GM12873 (cell line): Measurements from ENCODE around the gene NRM.

ENCODE experiments used
- CTCF ChIP-seq: IDR thresholded peaks from 2 replicates; pipeline ENCODE4 v1.5.1; 2012; ENCODE audit warnings: low read depth, mild to moderate bottlenecking, moderate library complexity, low read length, control low read depth; ENCODE audit not compliant: insufficient read depth; ENCODE audit errors: missing control alignments

The NRM gene

GRCh38 chr6:30686908-30687658, 3.7 kb downstream of the NRM start:
- TF ChIP-seq CTCF, result no peak

GRCh38 chr6:30686009-30686907, 4.5 kb downstream of the NRM start, which contains the start of gene PPP1R18:
TSS of gene PPP1R18 (minus strand) at chr6:30686645. CDS start at chr6:30686018, 627 bp downstream.
- no peak for TF ChIP-seq CTCF

- peak; percentile 56 for TF ChIP-seq CTCF
Observed at GRCh38 chr6:30685157-30686008, 5.4 kb downstream of the NRM start.

- no peak for TF ChIP-seq CTCF
Observed at GRCh38 chr6:30684386-30685156, 6.2 kb downstream of the NRM start.

GRCh38 chr6:30683980-30684338, 6.8 kb downstream of the NRM start:
- TF ChIP-seq CTCF, result no peak

- no peak for TF ChIP-seq CTCF
Observed at GRCh38 chr6:30683183-30683979, 7.4 kb downstream of the NRM start.
